SK-N-SH (cell line): ENCODE results near the gene CMTM2. TPM values are rescaled to one million over a fixed set of nuclear protein-coding genes. Genes with fewer than 3 reads are reported as not detected.

Experiments used
- CTCF ChIA-PET: fragments of 300-600, 350-600 bp; formaldehyde crosslinking; extraction: SDS; loops from one replicate; lab custom pipeline; 2021; lab: Yijun Ruan, JAX
- POLR2A ChIA-PET: fragments of 350-600 bp; sonication (Branson Sonifier 250); formaldehyde crosslinking; extraction: SDS; loops from one replicate; lab custom pipeline; 2020; ENCODE audit warnings: antibody characterized with exemption, inconsistent platforms; lab: Yijun Ruan, JAX
- DNase-seq: peaks from one replicate; pipeline ENCODE4 v3.0.0; 2012
- H2AFZ ChIP-seq: fragments of 200-600 bp; sonication (generic); 2 replicates; pipeline ENCODE4 v1.8.1; 2016; ENCODE audit warnings: antibody characterized with exemption, mild to moderate bottlenecking, low read depth
- H3F3A ChIP-seq: fragments of 200-600 bp; sonication (generic); replicated peaks from 2 replicates; pipeline ENCODE3; 2016; ENCODE audit warnings: antibody characterized with exemption, mild to moderate bottlenecking; ENCODE audit not compliant: insufficient read depth
- H3K27ac ChIP-seq, 2 experiments: fragments of 200-500 bp in 1 of 2; fragments of 200-600 bp in 1 of 2; sonication (Bioruptor generic) in 1 of 2; sonication (generic), shearing (Covaris generic) in 1 of 2; 2 replicates each; pipeline versions ENCODE4 v1.5.1 to v1.6.1; 2014 to 2016; ENCODE audit warnings: low read depth in 2 of 2, inconsistent platforms in 1 of 2, low read length in 1 of 2, mild to moderate bottlenecking in 1 of 2, mixed read lengths in 1 of 2
- H3K27me3 ChIP-seq: fragments of 200-600 bp; sonication (generic), shearing (Covaris generic); 2 replicates; pipeline ENCODE4 v1.6.1; 2016; ENCODE audit warnings: mixed run types; ENCODE audit not compliant: insufficient read depth
- H3K36me3 ChIP-seq, 2 experiments: fragments of 200-500 bp in 1 of 2; fragments of 200-600 bp in 1 of 2; sonication (Bioruptor generic) in 1 of 2; sonication (generic) in 1 of 2; replicated peaks in 1 of 2; 2 replicates each; pipeline versions ENCODE3 to v1.5.1; 2014 to 2016; ENCODE audit warnings: low read length in 1 of 2, mild to moderate bottlenecking in 1 of 2; ENCODE audit not compliant: insufficient read depth in 2 of 2, control insufficient read depth in 1 of 2
- H3K4me1 ChIP-seq, 2 experiments: fragments of 200-500 bp in 1 of 2; fragments of 200-600 bp in 1 of 2; sonication (Bioruptor generic) in 1 of 2; sonication (generic), shearing (Covaris generic) in 1 of 2; 2 replicates each; pipeline versions ENCODE4 v1.5.1 to v1.6.1; 2014 to 2016; ENCODE audit warnings: low read depth in 1 of 2, low read length in 1 of 2, mixed run types in 1 of 2; ENCODE audit not compliant: insufficient read depth in 2 of 2, control insufficient read depth in 1 of 2
- H3K4me2 ChIP-seq: fragments of 200-600 bp; sonication (generic), shearing (Covaris generic); 2 replicates; pipeline ENCODE4 v1.6.1; 2017; ENCODE audit warnings: mixed run types
- H3K4me3 ChIP-seq, 2 experiments: fragments of 200-500 bp in 1 of 2; fragments of 200-600 bp in 1 of 2; sonication (Bioruptor generic) in 1 of 2; sonication (generic), shearing (Covaris generic) in 1 of 2; 2 replicates each; pipeline versions ENCODE4 v1.5.1 to v1.8.1; 2014 to 2016; ENCODE audit warnings: low read depth in 2 of 2, inconsistent platforms in 1 of 2, low read length in 1 of 2, mild to moderate bottlenecking in 1 of 2, mixed read lengths in 1 of 2, moderate library complexity in 1 of 2
- H3K79me2 ChIP-seq: fragments of 200-600 bp; sonication (generic); 2 replicates; pipeline ENCODE4 v1.8.1; 2017; ENCODE audit warnings: mild to moderate bottlenecking; ENCODE audit not compliant: insufficient read depth
- H3K9ac ChIP-seq: fragments of 200-600 bp; sonication (generic); 2 replicates; pipeline ENCODE4 v1.6.1; 2017; ENCODE audit warnings: mixed run types
- H3K9me2 ChIP-seq: fragments of 200-600 bp; sonication (generic); 2 replicates; pipeline ENCODE4 v1.6.1; 2017; ENCODE audit warnings: mixed run types
- H3K9me3 ChIP-seq: fragments of 200-600 bp; sonication (generic); 2 replicates; pipeline ENCODE4 v1.6.1; 2017; ENCODE audit warnings: mixed run types, mild to moderate bottlenecking, moderate library complexity
- H4K20me1 ChIP-seq: fragments of 200-600 bp; sonication (generic); 2 replicates; pipeline ENCODE4 v1.6.1; 2017; ENCODE audit warnings: mild to moderate bottlenecking, mixed run types; ENCODE audit not compliant: insufficient read depth
- CHD2 ChIP-seq: fragments of 150-350 bp; IDR thresholded peaks from 2 replicates; pipeline ENCODE4 v1.6.1; 2018; ENCODE audit warnings: low read length; ENCODE audit not compliant: partially characterized antibody
- EZH2phosphoT487 ChIP-seq: fragments of 200-600 bp; sonication (generic); IDR thresholded peaks from 2 replicates; pipeline ENCODE4 v1.6.1; 2017; ENCODE audit warnings: low read depth, mixed run types, mild to moderate bottlenecking, antibody characterized with exemption, moderate library complexity, borderline replicate concordance
- FOSL2 ChIP-seq: IDR thresholded peaks from 2 replicates; pipeline ENCODE4 v1.4.0; 2012; ENCODE audit warnings: low read depth, mild to moderate bottlenecking, moderate library complexity, borderline replicate concordance
- FOXM1 ChIP-seq: IDR thresholded peaks from 2 replicates; pipeline ENCODE4 v1.4.0; 2012; ENCODE audit warnings: low read depth, mild to moderate bottlenecking
- GATA2 ChIP-seq: sonication (generic); formaldehyde crosslinking; IDR thresholded peaks from 2 replicates; pipeline ENCODE4 v1.5.0; 2020; ENCODE audit warnings: mild to moderate bottlenecking, missing genetic modification reagents
- JUND ChIP-seq: IDR thresholded peaks from 2 replicates; pipeline ENCODE4 v1.4.0; 2012
- MEF2A ChIP-seq: IDR thresholded peaks from 2 replicates; pipeline ENCODE4 v1.4.0; 2012; ENCODE audit warnings: low read depth, borderline replicate concordance
- NFIC ChIP-seq: IDR thresholded peaks from 2 replicates; pipeline ENCODE4 v1.4.0; 2012; ENCODE audit warnings: borderline replicate concordance
- NRF1 ChIP-seq: IDR thresholded peaks from 2 replicates; pipeline ENCODE4 v1.6.1; 2012; ENCODE audit warnings: low read depth, mild to moderate bottlenecking, low read length
- POLR2AphosphoS5 ChIP-seq: IDR thresholded peaks from 2 replicates; pipeline ENCODE4 v1.6.1; 2012; ENCODE audit warnings: low read depth, low read length
- RAD21 ChIP-seq: IDR thresholded peaks from 2 replicates; pipeline ENCODE4 v1.6.1; 2012; ENCODE audit warnings: mild to moderate bottlenecking, low read length
- REST ChIP-seq: IDR thresholded peaks from 2 replicates; pipeline ENCODE4 v1.6.1; 2012; ENCODE audit warnings: mild to moderate bottlenecking, low read depth, low read length, moderate library complexity
- RXRA ChIP-seq: IDR thresholded peaks from 2 replicates; pipeline ENCODE4 v1.4.0; 2012; ENCODE audit warnings: low read depth, mild to moderate bottlenecking, borderline replicate concordance
- ZBTB33 ChIP-seq: IDR thresholded peaks from 2 replicates; pipeline ENCODE4 v1.4.0; 2012; ENCODE audit warnings: low read depth, borderline replicate concordance
- WGBS: methylation state at CpG from one replicate; pipeline ENCODE4 v1.1.6; 2017; ENCODE audit warnings: low lambda C conversion rate; 5-methylcytosine and 5-hydroxymethylcytosine counted together
- polyA plus RNA-seq, 3 experiments: library from polyadenylated mRNA; depleted of rRNA; stranded (reverse); fragments of >200 nt; gene quantifications; 2 replicates each; pipeline ENCODE4 v1.2.3, GENCODE V29; 2012

The CMTM2 gene
- polyA plus RNA-seq, 1 of the 3 experiments (the other 2 are of a cell fraction), result not detected

DNA sequence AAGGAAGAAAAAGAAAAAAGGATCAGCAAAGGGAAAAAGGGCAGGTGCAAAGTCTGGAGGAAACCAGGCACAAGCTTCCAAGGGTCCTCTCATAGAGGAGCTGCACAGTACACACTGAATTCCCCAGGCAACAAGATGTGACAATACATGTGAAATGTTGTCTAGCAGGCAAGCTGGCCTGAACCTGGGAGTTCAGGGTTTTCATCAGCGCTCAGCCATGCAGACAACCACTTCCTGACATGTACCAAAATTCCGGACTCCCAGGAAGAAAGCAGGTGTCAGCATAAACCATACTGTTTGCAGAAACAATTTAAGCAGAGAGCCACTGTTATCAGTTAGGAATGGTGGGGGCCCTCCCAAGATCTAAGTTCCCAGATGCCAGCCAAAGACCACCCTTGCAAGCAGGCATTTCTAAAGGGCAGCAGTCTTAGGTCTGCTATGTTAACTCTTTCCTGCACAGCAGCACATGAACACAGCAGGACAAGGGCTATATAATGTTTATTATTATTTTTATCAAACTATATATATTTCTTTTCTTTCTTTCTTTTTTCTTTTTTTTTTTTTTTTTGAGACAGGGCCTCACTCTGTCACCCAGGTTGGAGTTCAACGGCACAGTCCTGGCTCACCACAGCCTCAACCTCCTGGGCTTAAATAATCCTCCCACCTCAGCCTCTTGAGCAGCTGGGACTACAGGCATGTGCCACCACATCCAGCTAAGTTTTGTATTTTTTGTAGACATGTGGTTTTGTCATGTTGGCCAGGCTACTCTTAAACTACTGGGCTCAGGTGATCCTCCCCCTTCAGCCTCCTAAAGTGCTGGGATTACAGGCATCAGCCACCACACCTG lies 39.4 kb upstream of the CMTM2 start:
- 87% methylated on average over 3 of the region's 3 CpGs for WGBS
- no peaks in the 10 kb centered on the region for H3K79me2 ChIP-seq
- TF ChIP-seq RAD21, result no peak
- no peak for TF ChIP-seq FOSL2
- no peak for TF ChIP-seq ZBTB33
- no peak for TF ChIP-seq EZH2phosphoT487
- no peak for TF ChIP-seq JUND
- no peak for TF ChIP-seq GATA2 (CRISPR knock-in tag)
- TF ChIP-seq MEF2A, result no peak
- TF ChIP-seq NFIC, result no peak
- no peak for TF ChIP-seq POLR2AphosphoS5
- no peak for TF ChIP-seq CHD2
- TF ChIP-seq FOXM1, result no peak
- no peak for TF ChIP-seq NRF1
- TF ChIP-seq REST, result no peak
- no peak for TF ChIP-seq RXRA
- TF ChIP-seq, all 33 proteins: peak for 0
- no peaks in the 10 kb centered on the region for H3F3A ChIP-seq
- H3K9me3 ChIP-seq, result no peaks in the 10 kb centered on the region
- no peak overlapping the region for H3K4me3 ChIP-seq
- no peaks in the 10 kb centered on the region for H3K27me3 ChIP-seq
- H3K4me2 ChIP-seq, result no peak overlapping the region
- no peak overlapping the region for H3K9ac ChIP-seq
- no peak overlapping the region for H3K27ac ChIP-seq
- no peak for DNase-seq
- CTCF ChIA-PET, result interaction anchor here (2.1 kb wide), 1 partner anchor 133 kb away, joined by 6 read pairs; no protein-coding TSS in a partner anchor
- no peak overlapping the region for H2AFZ ChIP-seq
- no peaks in the 10 kb centered on the region for H3K4me1 ChIP-seq
- peaks cover 9 to 10% of the 10 kb centered on the region in 2 experiments for H3K36me3 ChIP-seq
- H4K20me1 ChIP-seq, result no peaks in the 10 kb centered on the region
- no peaks in the 10 kb centered on the region for H3K9me2 ChIP-seq
- POLR2A ChIA-PET, result no interaction called here
